Duodenal mucosa (tissue), 2 donors: Measurements from ENCODE around the gene ZC2HC1C.

Experiments used
- H3K27ac ChIP-seq: one replicate; pipeline ENCODE4 v1.7.0; 2013; ENCODE audit warnings: low read depth, low read length
- H3K27me3 ChIP-seq, 2 donors: one replicate each; pipeline ENCODE4 v1.7.0; 2013; ENCODE audit warnings: low read length in 2 of 2, control low read depth in 1 of 2; ENCODE audit not compliant: insufficient read depth in 2 of 2, control insufficient read depth in 1 of 2
- H3K36me3 ChIP-seq, 2 donors: one replicate each; pipeline ENCODE4 v1.7.0; 2013; ENCODE audit warnings: low read length in 2 of 2, control low read depth in 1 of 2; ENCODE audit not compliant: insufficient read depth in 2 of 2, control insufficient read depth in 1 of 2
- H3K4me1 ChIP-seq, 2 donors: one replicate each; pipeline ENCODE4 v1.7.0; 2013; ENCODE audit warnings: low read length in 2 of 2, control low read depth in 1 of 2; ENCODE audit not compliant: insufficient read depth in 2 of 2, control insufficient read depth in 1 of 2
- H3K4me3 ChIP-seq, 2 donors: one replicate each; pipeline ENCODE4 v1.7.0; 2013; ENCODE audit warnings: low read length in 2 of 2, low read depth in 1 of 2
- H3K9ac ChIP-seq, 2 donors: one replicate each; pipeline ENCODE4 v1.7.0; 2013; ENCODE audit warnings: low read length in 2 of 2, low read depth in 1 of 2
- H3K9me3 ChIP-seq, 2 donors: one replicate each; pipeline ENCODE4 v1.7.0; 2013; ENCODE audit warnings: low read length in 2 of 2, control low read depth in 1 of 2; ENCODE audit not compliant: control insufficient read depth in 1 of 2

Gene ZC2HC1C, protein sequence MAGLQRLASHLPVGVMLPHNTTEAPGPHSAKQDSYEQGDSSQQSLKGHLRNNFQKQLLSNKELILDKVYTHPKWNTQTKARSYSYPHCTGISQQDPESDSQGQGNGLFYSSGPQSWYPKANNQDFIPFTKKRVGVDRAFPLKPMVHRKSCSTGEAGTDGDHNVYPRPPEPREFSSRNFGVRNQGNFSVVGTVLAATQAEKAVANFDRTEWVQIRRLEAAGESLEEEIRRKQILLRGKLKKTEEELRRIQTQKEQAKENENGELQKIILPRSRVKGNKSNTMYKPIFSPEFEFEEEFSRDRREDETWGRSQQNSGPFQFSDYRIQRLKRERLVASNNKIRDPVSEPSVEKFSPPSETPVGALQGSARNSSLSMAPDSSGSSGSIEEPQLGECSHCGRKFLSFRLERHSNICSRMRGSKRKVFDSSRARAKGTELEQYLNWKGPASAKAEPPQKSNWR

DNA sequence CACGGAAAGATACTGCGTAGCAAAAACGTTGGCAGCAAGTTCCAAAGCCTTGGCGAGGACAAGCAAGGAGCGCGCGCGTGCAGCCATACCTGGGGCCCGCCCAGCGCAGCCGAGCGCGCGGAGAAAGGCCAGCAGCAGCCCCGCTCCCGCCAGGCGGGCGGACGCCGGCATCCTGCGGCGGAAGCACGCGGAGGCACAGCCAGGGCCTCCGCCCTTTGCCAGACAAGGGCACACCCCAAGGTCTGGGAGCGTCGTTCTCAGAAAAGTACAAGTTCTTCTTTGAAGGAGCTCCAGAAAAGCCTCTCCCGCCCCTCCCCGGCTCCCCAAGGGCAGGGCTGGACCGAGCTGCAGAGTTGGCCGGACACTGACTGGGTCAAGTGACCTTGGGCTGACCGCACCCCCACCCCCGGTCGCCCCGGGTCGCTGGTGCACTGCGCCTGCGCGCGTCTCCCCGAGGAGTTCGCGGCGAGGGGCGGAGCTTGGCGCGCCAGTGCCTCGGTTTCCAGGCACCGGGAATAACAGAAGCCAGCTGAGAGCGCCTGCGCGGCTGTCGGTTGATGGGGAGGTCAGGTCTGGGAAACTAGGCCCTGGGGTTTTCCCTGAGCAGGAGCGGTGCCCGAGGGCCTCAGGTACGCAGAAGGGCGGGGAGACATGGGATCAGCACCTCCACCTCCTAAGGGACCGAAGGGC is at the start of gene ZC2HC1C:
ZC2HC1C (plus strand) TSS at position 521 of the 690 bp plus-strand sequence. CDS start 933 bp downstream, outside the sequence.
- Histone ChIP-seq H3K27ac (peak within 1 kb of the TSS; percentile 83), H3K9ac (peak within 1 kb of the TSS; percentile 61 to 71), H3K4me1 (peaks cover 11 to 21% of the 10 kb centered on the region in 2 donors), H3K36me3 (no peaks in the 10 kb centered on the region), H3K4me3 (peak within 1 kb of the TSS; percentile 71 to 72), H3K27me3 (no peaks in the 10 kb centered on the region), H3K9me3 (no peaks in the 10 kb centered on the region)

DNA sequence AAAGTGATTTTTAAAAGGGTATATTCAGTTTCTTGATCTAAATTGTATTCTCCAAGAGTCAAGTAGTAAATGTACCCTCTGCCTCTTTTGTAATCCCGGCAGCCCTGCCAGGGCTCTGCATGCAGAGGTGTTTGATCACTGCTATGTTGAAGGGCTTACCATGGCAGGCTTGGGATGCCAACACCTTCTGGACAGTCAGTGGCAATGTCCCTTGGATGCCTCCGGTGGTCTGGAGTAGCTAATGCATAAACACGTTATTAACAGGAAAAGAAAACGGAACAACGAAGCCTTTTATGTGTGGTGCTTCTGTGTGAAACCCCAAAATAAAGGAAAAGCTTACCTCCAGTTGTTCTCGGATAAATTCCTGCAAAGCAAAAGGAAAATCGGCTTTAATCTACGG is 46.8 kb upstream of the ZC2HC1C start:
- no peak overlapping the region for H3K27ac ChIP-seq
- no peak overlapping the region for H3K9ac ChIP-seq
- peaks cover 10 to 11% of the 10 kb centered on the region in 2 donors for H3K4me1 ChIP-seq
- no peaks in the 10 kb centered on the region for H3K27me3 ChIP-seq
- no peak overlapping the region for H3K4me3 ChIP-seq
- peaks cover 5 to 45% of the 10 kb centered on the region in 2 donors for H3K36me3 ChIP-seq
- no peaks in the 10 kb centered on the region for H3K9me3 ChIP-seq

DNA sequence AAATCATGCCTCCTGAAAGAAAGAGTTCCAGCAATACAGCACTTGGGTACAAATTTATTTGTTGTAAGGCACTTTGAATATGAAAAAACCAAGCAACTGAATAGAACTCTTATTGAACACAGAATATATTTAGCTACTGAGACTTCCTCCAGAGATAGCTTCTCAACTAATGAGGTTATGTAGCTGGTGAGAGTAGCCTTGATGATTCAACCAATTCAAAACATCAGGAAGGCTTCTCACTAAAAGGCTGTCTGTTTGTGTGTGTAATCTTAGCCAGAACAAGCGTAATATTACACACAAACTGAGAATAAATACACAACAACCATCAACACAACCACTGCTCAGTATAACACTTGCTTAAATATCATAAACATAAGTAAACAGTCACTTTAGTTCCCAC is 46.3 kb upstream of the ZC2HC1C start:
- H3K4me3 ChIP-seq = no peak overlapping the region
- H3K9me3 ChIP-seq = no peaks in the 10 kb centered on the region
- peaks cover 4 to 41% of the 10 kb centered on the region in 2 donors for H3K36me3 ChIP-seq
- no peaks in the 10 kb centered on the region for H3K27me3 ChIP-seq
- H3K27ac ChIP-seq = no peak overlapping the region
- H3K4me1 ChIP-seq = peaks cover 8 to 10% of the 10 kb centered on the region in 2 donors
- H3K9ac ChIP-seq = no peak overlapping the region

DNA sequence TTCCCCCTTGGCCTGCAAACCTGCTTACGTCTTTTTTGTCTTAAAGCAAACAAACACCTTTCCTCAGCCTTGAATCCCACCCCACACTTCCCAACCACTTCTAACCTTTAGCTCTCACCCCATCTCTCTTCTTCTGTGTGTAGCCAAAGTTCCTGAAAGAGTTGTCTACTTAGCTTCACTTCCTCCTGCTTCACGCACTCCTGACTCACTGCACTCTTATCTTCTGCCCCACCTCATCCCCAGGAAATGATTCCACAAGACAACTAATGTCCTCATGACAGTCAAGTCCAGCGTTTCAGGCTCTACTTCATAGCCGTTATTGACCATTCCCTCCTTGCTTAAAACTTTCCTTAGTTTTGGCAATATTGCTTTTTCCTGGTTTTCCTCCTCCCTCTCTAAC is 44.4 kb upstream of the ZC2HC1C start:
- no peak overlapping the region for H3K9ac ChIP-seq
- no peak overlapping the region for H3K27ac ChIP-seq
- peaks cover 0 to 4% of the 10 kb centered on the region in 2 donors for H3K4me1 ChIP-seq
- no peaks in the 10 kb centered on the region for H3K9me3 ChIP-seq
- H3K27me3 ChIP-seq = no peaks in the 10 kb centered on the region
- peaks cover 2 to 33% of the 10 kb centered on the region in 2 donors for H3K36me3 ChIP-seq
- H3K4me3 ChIP-seq = no peak overlapping the region

DNA sequence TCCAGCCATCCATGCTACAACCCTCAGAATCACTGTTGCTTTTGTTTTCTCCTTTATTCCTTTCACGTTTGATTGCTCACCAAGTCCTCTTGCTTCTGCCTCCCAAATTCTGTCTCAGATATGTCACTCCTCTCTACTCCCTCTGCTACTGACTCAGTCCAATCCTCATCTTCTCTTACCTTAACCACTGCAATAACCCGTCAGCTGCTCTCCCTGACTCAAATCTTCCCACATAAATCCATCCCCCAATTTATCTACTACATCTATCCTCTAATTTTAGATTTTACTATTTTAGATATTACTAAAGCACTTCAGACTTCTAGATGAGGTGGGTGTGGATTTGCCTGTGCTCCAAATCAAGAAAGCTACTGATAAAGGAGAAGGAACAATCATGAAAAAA is 43.6 kb upstream of the ZC2HC1C start:
- Histone ChIP-seq H3K9me3 (no peaks in the 10 kb centered on the region), H3K9ac (no peak overlapping the region), H3K36me3 (peaks cover 10 to 34% of the 10 kb centered on the region in 2 donors), H3K4me1 (peaks cover 0 to 4% of the 10 kb centered on the region in 2 donors), H3K4me3 (no peak overlapping the region), H3K27ac (no peak overlapping the region), H3K27me3 (no peaks in the 10 kb centered on the region)

DNA sequence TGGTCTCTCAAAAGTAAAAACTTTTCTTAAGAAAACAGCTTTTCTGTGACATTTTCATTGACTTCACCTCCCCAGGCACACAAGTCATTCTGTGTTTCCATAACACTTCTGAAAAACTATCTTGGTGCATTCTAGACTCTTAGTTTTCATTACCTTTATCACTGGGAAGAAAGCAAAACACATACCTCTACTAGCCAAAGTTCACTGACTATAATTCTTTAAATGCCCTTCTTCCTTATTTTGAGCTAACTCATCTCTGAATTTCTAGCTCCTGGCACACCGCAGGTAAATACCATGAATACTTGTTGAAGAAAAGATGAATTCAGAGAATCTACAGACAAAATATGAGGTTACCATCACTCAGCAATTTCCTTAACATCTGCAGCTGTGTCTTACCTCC is 39.3 kb upstream of the ZC2HC1C start:
- Histone ChIP-seq H3K4me1 (peaks cover 0 to 4% of the 10 kb centered on the region in 2 donors), H3K27me3 (no peaks in the 10 kb centered on the region), H3K9ac (no peak overlapping the region), H3K27ac (no peak overlapping the region), H3K36me3 (peaks cover 22 to 44% of the 10 kb centered on the region in 2 donors), H3K9me3 (no peaks in the 10 kb centered on the region), H3K4me3 (no peak overlapping the region)

DNA sequence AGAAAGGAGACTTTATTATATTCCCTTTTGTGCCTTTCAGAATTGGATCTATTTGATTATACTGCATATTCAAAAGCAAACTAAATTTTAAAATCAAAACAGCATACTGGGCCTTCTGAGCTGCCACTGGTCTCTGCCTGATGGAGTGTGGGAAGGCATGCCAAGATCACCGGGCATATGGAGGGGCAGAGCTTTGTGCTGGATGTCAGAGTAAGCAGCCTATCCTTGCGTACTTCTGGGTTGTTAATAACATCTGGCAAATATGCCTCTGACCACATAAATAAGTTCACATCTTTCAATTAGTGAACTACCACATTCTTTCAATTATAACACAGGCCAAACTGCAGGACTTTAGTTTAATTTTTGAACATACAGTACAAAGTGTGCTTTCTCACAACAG is 36.5 kb upstream of the ZC2HC1C start:
- Histone ChIP-seq H3K4me1 (no peaks in the 10 kb centered on the region), H3K4me3 (no peak overlapping the region), H3K27ac (no peak overlapping the region), H3K36me3 (peaks cover 22 to 49% of the 10 kb centered on the region in 2 donors), H3K9me3 (no peaks in the 10 kb centered on the region), H3K27me3 (no peaks in the 10 kb centered on the region), H3K9ac (no peak overlapping the region)

DNA sequence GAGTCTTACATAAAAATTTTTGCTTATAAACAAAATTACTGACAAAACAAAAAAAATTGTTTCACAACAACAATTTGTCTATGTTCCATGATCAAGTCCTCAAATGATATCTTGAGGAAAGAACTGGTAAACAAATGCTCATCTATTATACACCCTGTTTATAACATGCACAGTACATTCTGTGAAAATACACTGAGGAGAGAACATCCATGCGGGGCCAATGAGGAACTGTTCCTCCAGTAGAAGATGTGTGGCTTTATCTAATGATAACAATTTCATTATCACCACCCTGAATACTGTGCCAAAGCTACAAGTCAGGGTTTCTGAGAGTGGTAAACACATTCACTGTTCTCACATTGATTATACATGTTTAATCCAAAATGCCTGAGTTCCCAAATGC is 28.9 kb upstream of the ZC2HC1C start:
- Histone ChIP-seq H3K36me3 (peaks cover 3 to 12% of the 10 kb centered on the region in 2 donors), H3K27ac (no peak overlapping the region)

DNA sequence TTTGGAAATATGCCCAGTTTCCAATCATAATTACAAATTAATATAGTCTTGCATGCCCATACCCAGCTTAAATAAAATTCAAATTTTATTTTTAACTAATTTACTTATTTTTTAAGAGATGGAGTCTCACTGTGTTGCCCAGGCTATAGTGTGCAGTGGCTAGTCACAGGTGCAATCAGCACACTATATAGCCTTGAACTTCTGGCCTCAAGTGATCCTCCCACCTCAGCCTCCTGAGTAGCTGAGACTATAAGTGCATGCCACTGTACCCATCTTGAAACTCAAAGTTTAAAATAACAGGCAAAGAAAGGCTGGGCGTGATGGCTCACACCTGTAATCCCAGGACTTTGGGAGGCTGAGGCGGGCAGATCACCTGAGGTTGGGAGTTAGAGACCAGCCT is 28.5 kb upstream of the ZC2HC1C start:
- Histone ChIP-seq H3K27ac (no peak overlapping the region), H3K4me1 (peaks cover 17 to 23% of the 10 kb centered on the region in 2 donors), H3K9ac (no peak overlapping the region)

More for the DNA sequence above, 28.9 kb upstream of the ZC2HC1C start:
- Histone ChIP-seq H3K4me3 (no peak overlapping the region), H3K4me1 (peaks cover 17 to 23% of the 10 kb centered on the region in 2 donors), H3K9me3 (no peaks in the 10 kb centered on the region), H3K27me3 (no peaks in the 10 kb centered on the region), H3K9ac (no peak overlapping the region)

DNA sequence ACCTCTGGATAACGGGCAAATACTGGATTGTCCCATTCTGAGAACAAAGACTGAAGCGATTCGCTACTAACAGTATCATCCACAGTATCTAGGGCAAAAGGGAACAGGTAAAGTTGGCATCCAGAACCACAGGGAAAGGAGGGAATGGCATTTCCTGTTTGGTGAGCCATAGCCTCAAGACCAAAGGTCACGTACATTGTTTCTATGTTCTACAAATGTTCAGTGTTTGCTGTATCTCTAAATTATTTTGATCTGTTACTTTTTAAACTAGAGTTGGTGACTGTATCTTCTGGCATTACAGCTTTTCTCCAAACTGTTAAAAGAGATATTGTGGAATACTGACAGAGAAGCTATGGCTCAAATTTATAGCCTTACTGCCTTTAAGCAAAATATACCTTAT is 27.8 kb upstream of the ZC2HC1C start:
- Histone ChIP-seq H3K9me3 (no peaks in the 10 kb centered on the region), H3K36me3 (peaks cover 3 to 10% of the 10 kb centered on the region in 2 donors), H3K9ac (peak overlapping the region in 1 of 2 donors; percentile 35), H3K27ac (peak overlapping the region; percentile 13), H3K27me3 (no peaks in the 10 kb centered on the region), H3K4me3 (peak overlapping the region in 1 of 2 donors; percentile 35), H3K4me1 (peaks cover 17 to 27% of the 10 kb centered on the region in 2 donors)

More for the DNA sequence above, 28.5 kb upstream of the ZC2HC1C start:
- Histone ChIP-seq H3K9me3 (no peaks in the 10 kb centered on the region), H3K4me3 (no peak overlapping the region), H3K27me3 (no peaks in the 10 kb centered on the region), H3K36me3 (peaks cover 3 to 12% of the 10 kb centered on the region in 2 donors)
